Peyer's patch (tissue), 4 donors: ENCODE measurements around the gene ZNF568.

Experiments
- CTCF ChIP-seq, 6 experiments: fragments of 450-650 bp in 4 of 6; fragments of 200-600 bp in 2 of 6; sonication (generic) in 1 of 6; IDR thresholded peaks; one replicate each; pipeline ENCODE4 v1.5.1; 2017 to 2019; ENCODE audit warnings: antibody characterized with exemption in 6 of 6, mild to moderate bottlenecking in 3 of 6, moderate library complexity in 1 of 6
- POLR2A ChIP-seq, 2 donors: fragments of 450-650 bp; IDR thresholded peaks; one replicate each; pipeline ENCODE4 v1.5.1; 2017; ENCODE audit warnings: antibody characterized with exemption in 2 of 2, mild to moderate bottlenecking in 2 of 2, moderate library complexity in 2 of 2

- TF ChIP-seq POLR2A (IDR thresholded peaks at IDR 0.05) (no peak), CTCF (IDR thresholded peaks at IDR 0.05) (no peak)
Observed at GRCh38 chr19:36876993-36877938, 38.9 kb upstream of the ZNF568 start.
